H1 (cell line): Measurements from ENCODE around the gene ADGRV1. TPM values are rescaled to one million over a fixed set of nuclear protein-coding genes. Genes with fewer than 3 reads are reported as not detected.

Experiments
- CTCF ChIA-PET: fragments of 300-600 bp; sonication (Branson Sonifier 250); formaldehyde crosslinking; loops from one replicate; lab custom pipeline; 2021; ENCODE audit not compliant: partially characterized antibody; lab: Charles Lee
- POLR2A ChIA-PET: fragments of 300-600 bp; sonication (Branson Sonifier 250); formaldehyde crosslinking; loops from one replicate; lab custom pipeline; 2021; ENCODE audit warnings: inconsistent platforms; ENCODE audit not compliant: partially characterized antibody; lab: Charles Lee
- DNase-seq, 2 experiments: peaks; one replicate each; pipeline versions ENCODE4 v3.0.0 to v3.0.0-alpha.2; 2010 to 2022; ENCODE audit warnings: low spot score in 2 of 2, low read depth in 1 of 2, mixed read lengths in 1 of 2
- FAIRE-seq: peaks from 2 replicates; lab custom pipeline; 2011; peaks lifted over from hg19 to GRCh38; lab: Jason Lieb, UNC
- H2AFZ ChIP-seq: 2 replicates; pipeline ENCODE4 v1.8.1; 2012; ENCODE audit warnings: low read length, inconsistent platforms
- H2AK5ac ChIP-seq: 2 replicates; pipeline ENCODE4 v1.6.1; 2013; ENCODE audit warnings: low read depth, low read length
- H2BK120ac ChIP-seq: replicated peaks from 2 replicates; pipeline ENCODE3; 2013; ENCODE audit warnings: low read depth, low read length, inconsistent platforms
- H2BK12ac ChIP-seq: 2 replicates; pipeline ENCODE4 v1.6.1; 2013; ENCODE audit warnings: low read depth, low read length
- H2BK15ac ChIP-seq: 2 replicates; pipeline ENCODE4 v1.6.1; 2013; ENCODE audit warnings: low read length
- H2BK20ac ChIP-seq: 2 replicates; pipeline ENCODE4 v1.6.1; 2013; ENCODE audit warnings: low read length
- H2BK5ac ChIP-seq: 2 replicates; pipeline ENCODE4 v1.6.1; 2013; ENCODE audit warnings: low read depth, low read length
- H3K14ac ChIP-seq: 2 replicates; pipeline ENCODE4 v1.6.1; 2013; ENCODE audit warnings: inconsistent platforms; ENCODE audit not compliant: insufficient read length
- H3K18ac ChIP-seq: 2 replicates; pipeline ENCODE4 v1.6.1; 2013; ENCODE audit warnings: low read length; ENCODE audit errors: extremely low read depth
- H3K23ac ChIP-seq: 2 replicates; pipeline ENCODE4 v1.6.1; 2013; ENCODE audit warnings: inconsistent platforms; ENCODE audit not compliant: insufficient read length
- H3K23me2 ChIP-seq: 2 replicates; pipeline ENCODE4 v1.6.1; 2013; ENCODE audit warnings: low read depth, low read length
- H3K27ac ChIP-seq: 2 replicates; pipeline ENCODE4 v1.6.1; 2011; ENCODE audit warnings: low read depth, low read length, inconsistent platforms
- H3K27me3 ChIP-seq, 4 experiments: replicated peaks in 1 of 4; 1 replicate in 1 of 4; 2 replicates in 3 of 4; pipeline versions ENCODE4 v1.6.1 to v1.8.1; 2011 to 2013; ENCODE audit warnings: low read length in 3 of 4, mild to moderate bottlenecking in 3 of 4, inconsistent platforms in 2 of 4, mixed read lengths in 2 of 4, moderate library complexity in 1 of 4; ENCODE audit not compliant: control insufficient read depth in 3 of 4, insufficient read depth in 3 of 4; ENCODE audit errors: extremely low read depth in 1 of 4
- H3K36me3 ChIP-seq, 4 experiments: 2 replicates each; pipeline versions ENCODE4 v1.6.1 to v1.8.1; 2011 to 2013; ENCODE audit warnings: mild to moderate bottlenecking in 4 of 4, low read length in 3 of 4, moderate library complexity in 2 of 4, control low read depth in 1 of 4, inconsistent platforms in 1 of 4; ENCODE audit not compliant: insufficient read depth in 4 of 4, control insufficient read depth in 2 of 4
- H3K4ac ChIP-seq: replicated peaks from 2 replicates; pipeline ENCODE3; 2013; ENCODE audit warnings: low read length, low read depth, mixed read lengths, inconsistent platforms; ENCODE audit not compliant: insufficient read length
- H3K4me1 ChIP-seq, 4 experiments: replicated peaks in 1 of 4; 1 replicate in 1 of 4; 2 replicates in 3 of 4; pipeline versions ENCODE4 v1.6.1 to v1.8.1; 2011 to 2013; ENCODE audit warnings: low read length in 3 of 4, inconsistent platforms in 2 of 4, mixed read lengths in 1 of 4; ENCODE audit not compliant: insufficient read depth in 4 of 4, control insufficient read depth in 3 of 4
- H3K4me2 ChIP-seq, 2 experiments: 2 replicates each; pipeline versions ENCODE4 v1.6.1 to v1.8.1; 2011 to 2013; ENCODE audit warnings: low read depth in 2 of 2, low read length in 2 of 2, control low read depth in 1 of 2, inconsistent platforms in 1 of 2, mild to moderate bottlenecking in 1 of 2; ENCODE audit not compliant: insufficient read depth in 1 of 2
- H3K4me3 ChIP-seq, 4 experiments: fragments of 200-600, 300-600 bp in 1 of 4; sonication (generic), shearing (Covaris generic), sonication (Bioruptor Twin) in 1 of 4; 2 replicates each; pipeline versions ENCODE4 v1.5.1 to v1.8.1; 2011 to 2016; ENCODE audit warnings: low read length in 4 of 4, low read depth in 3 of 4, control low read depth in 2 of 4, inconsistent platforms in 2 of 4, mild to moderate bottlenecking in 2 of 4, mixed read lengths in 1 of 4, moderate library complexity in 1 of 4; ENCODE audit not compliant: insufficient read depth in 2 of 4; ENCODE audit errors: extremely low read depth in 1 of 4
- H3K56ac ChIP-seq: replicated peaks from 2 replicates; pipeline ENCODE3; 2013; ENCODE audit warnings: low read depth, mild to moderate bottlenecking, mixed read lengths, low read length, inconsistent platforms; ENCODE audit not compliant: insufficient read length
- H3K79me1 ChIP-seq: 2 replicates; pipeline ENCODE4 v1.6.1; 2013; ENCODE audit warnings: low read depth, low read length, control low read depth
- H3K79me2 ChIP-seq, 2 experiments: 2 replicates each; pipeline versions ENCODE4 v1.6.1 to v1.8.1; 2012 to 2013; ENCODE audit warnings: low read length in 2 of 2, mild to moderate bottlenecking in 2 of 2, inconsistent platforms in 1 of 2; ENCODE audit not compliant: insufficient read depth in 2 of 2, control insufficient read depth in 1 of 2
- H3K9ac ChIP-seq, 4 experiments: replicated peaks in 1 of 4; 1 replicate in 1 of 4; 2 replicates in 3 of 4; pipeline versions ENCODE4 v1.6.1 to v1.8.1; 2011 to 2013; ENCODE audit warnings: low read depth in 3 of 4, low read length in 3 of 4, control low read depth in 2 of 4, mild to moderate bottlenecking in 2 of 4, moderate library complexity in 2 of 4, inconsistent platforms in 1 of 4; ENCODE audit errors: extremely low read depth in 1 of 4
- H3K9me3 ChIP-seq, 2 experiments: 2 replicates each; pipeline versions ENCODE4 v1.6.1 to v1.8.1; 2012 to 2013; ENCODE audit warnings: mild to moderate bottlenecking in 2 of 2, moderate library complexity in 2 of 2, control low read depth in 1 of 2, inconsistent platforms in 1 of 2, low read depth in 1 of 2, low read length in 1 of 2, mixed read lengths in 1 of 2; ENCODE audit not compliant: insufficient read depth in 2 of 2
- H4K20me1 ChIP-seq, 2 experiments: replicated peaks in 1 of 2; 2 replicates each; pipeline versions ENCODE3 to v1.8.1; 2011 to 2013; ENCODE audit warnings: inconsistent platforms in 2 of 2, low read length in 2 of 2, mild to moderate bottlenecking in 1 of 2; ENCODE audit not compliant: insufficient read depth in 2 of 2, control insufficient read depth in 1 of 2
- H4K5ac ChIP-seq: 2 replicates; pipeline ENCODE4 v1.6.1; 2013; ENCODE audit warnings: low read length, low read depth, mixed read lengths, inconsistent platforms; ENCODE audit not compliant: insufficient read length
- H4K8ac ChIP-seq: 2 replicates; pipeline ENCODE4 v1.8.0; 2013; ENCODE audit warnings: mild to moderate bottlenecking, moderate library complexity, low read length, inconsistent platforms; ENCODE audit not compliant: insufficient read depth; ENCODE audit errors: extremely low read depth
- H4K91ac ChIP-seq: replicated peaks from 2 replicates; pipeline ENCODE3; 2013; ENCODE audit warnings: low read length, mixed read lengths, inconsistent platforms; ENCODE audit not compliant: insufficient read length
- CREB1 ChIP-seq: IDR thresholded peaks from 2 replicates; pipeline ENCODE4 v1.6.1; 2012; ENCODE audit warnings: inconsistent platforms
- WGBS, 2 experiments: shearing (Covaris generic) in 1 of 2; methylation state at CpG; one replicate each; pipeline versions ENCODE4 v1.1.6 to v1.1.7; 2013 to 2015; ENCODE audit warnings: low lambda C conversion rate in 2 of 2, mixed read lengths in 2 of 2, inconsistent platforms in 1 of 2, low coverage in 1 of 2, missing lambda C conversion rate in 1 of 2; ENCODE audit not compliant: insufficient replicate concordance in 2 of 2, insufficient coverage in 1 of 2, insufficient read length in 1 of 2; ENCODE audit errors: extremely low coverage in 1 of 2, missing lambda C conversion rate in 1 of 2; 5-methylcytosine and 5-hydroxymethylcytosine counted together
- polyA plus RNA-seq, 7 experiments: library from polyadenylated mRNA; depleted of rRNA in 3 of 7; stranded (reverse) in 5 of 7; unstranded in 2 of 7; fragments of >200 nt in 5 of 7; fragments of 200-250 nt in 2 of 7; gene quantifications; 1 replicate in 5 of 7; 2 replicates in 1 of 7; 4 replicates in 1 of 7; pipeline versions ENCODE4 v1.2.1 to v1.2.3, GENCODE V29; 2011 to 2013; ENCODE audit warnings: missing spikeins in 2 of 7, mixed read lengths in 2 of 7
- total RNA-seq: library from RNA; stranded (reverse); fragmentation: NEBNext Ultra II Directional; extraction: Animal tissue kit (Norgen Biotek cat#: 25700); gene quantifications from 2 replicates; pipeline ENCODE4 v1.2.1, GENCODE V29; 2021
- TF ChIP-seq, protein P1 (sequence below): IDR thresholded peaks from 2 replicates; pipeline ENCODE4 v1.6.1; 2012; ENCODE audit warnings: inconsistent platforms

ADGRV1 gene
- total and polyA plus RNA-seq, 2 of the 8 experiments (the other 6 are each of a cell fraction or from before 2014, with no cell fraction given): 53.1 to 62.2 TPM

DNA sequence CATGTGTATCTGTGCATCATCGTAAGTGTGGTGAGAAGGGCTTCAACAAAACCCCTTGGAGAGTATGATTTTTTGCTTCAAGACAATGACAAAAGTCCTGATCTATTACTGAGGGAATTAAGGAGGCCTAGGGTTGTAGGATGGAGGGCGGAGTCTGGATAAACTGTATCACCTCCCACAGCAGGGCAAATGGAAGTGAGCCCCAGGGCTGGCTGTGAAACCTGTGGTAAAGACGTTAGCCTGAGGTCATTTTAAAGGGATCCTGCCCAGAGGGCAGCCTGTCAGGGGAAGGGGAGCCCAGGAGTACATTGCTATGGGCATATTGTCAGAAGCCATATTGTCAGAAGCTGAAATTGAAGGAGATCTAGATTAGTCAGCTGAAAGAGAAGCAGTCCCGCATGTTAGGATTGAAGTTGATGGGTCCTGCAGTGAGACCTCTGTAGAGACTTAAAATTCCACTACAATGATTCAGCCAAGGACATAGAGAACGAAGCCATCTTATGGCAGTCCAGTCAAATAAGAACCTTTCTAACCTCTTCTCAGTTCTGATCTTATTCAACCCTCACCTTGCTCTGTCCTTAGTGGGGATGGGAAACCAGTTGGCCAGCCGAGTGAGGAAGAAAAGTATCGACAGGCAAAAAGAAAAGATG, 26.9 kb downstream of the ADGRV1 start:
- no peak overlapping the region for H3K56ac ChIP-seq
- CTCF ChIA-PET: interaction anchor here (0.8 to 1.3 kb wide), 2 partner anchors 18 to 21 kb away, joined by 3 to 4 read pairs; no protein-coding TSS in a partner anchor
- no peak for TF ChIP-seq CREB1
- TF ChIP-seq, protein P1, sequence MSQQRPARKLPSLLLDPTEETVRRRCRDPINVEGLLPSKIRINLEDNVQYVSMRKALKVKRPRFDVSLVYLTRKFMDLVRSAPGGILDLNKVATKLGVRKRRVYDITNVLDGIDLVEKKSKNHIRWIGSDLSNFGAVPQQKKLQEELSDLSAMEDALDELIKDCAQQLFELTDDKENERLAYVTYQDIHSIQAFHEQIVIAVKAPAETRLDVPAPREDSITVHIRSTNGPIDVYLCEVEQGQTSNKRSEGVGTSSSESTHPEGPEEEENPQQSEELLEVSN: no peak

More for the DNA sequence above, 26.9 kb downstream of the ADGRV1 start:
- no peak overlapping the region for H2BK12ac ChIP-seq
- H3K9me3 ChIP-seq: no peaks in the 10 kb centered on the region
- H2BK15ac ChIP-seq: no peak overlapping the region
- no peak overlapping the region for H2AFZ ChIP-seq
- no peak for DNase-seq
- peaks cover 0 to 5% (median 2%) of the 10 kb centered on the region in 4 experiments; a peak in 5 of 7 replicates for H3K4me1 ChIP-seq
- POLR2A ChIA-PET: no interaction called here
- no peak overlapping the region for H3K4me2 ChIP-seq
- H3K79me2 ChIP-seq: peaks cover 19 to 100% of the 10 kb centered on the region in 2 experiments
- H3K18ac ChIP-seq: no peak overlapping the region
- no peak overlapping the region for H2AK5ac ChIP-seq
- H3K4ac ChIP-seq: no peak overlapping the region
- H3K36me3 ChIP-seq: no peaks in the 10 kb centered on the region
- FAIRE-seq: no peak
- no peaks in the 10 kb centered on the region for H3K27me3 ChIP-seq
- peaks cover 14% of the 10 kb centered on the region; the same call in 1 of the 2 replicates for H3K79me1 ChIP-seq
- H4K91ac ChIP-seq: no peak overlapping the region
- H3K9ac ChIP-seq: no peak overlapping the region
- no peak overlapping the region for H2BK5ac ChIP-seq
- H4K20me1 ChIP-seq: peaks cover 0 to 7% of the 10 kb centered on the region in 2 experiments
- 88% methylated on average over 7 of the region's 7 CpGs; no CpG with 5 or more reads in 1 of the 2 experiments for WGBS, 2 experiments
- no peak overlapping the region for H4K5ac ChIP-seq
- no peak overlapping the region for H2BK120ac ChIP-seq
- no peak overlapping the region for H3K27ac ChIP-seq
- no peak overlapping the region for H3K23ac ChIP-seq
- no peak overlapping the region for H3K4me3 ChIP-seq
- H3K14ac ChIP-seq: no peak overlapping the region
- no peak overlapping the region for H2BK20ac ChIP-seq
- H3K23me2 ChIP-seq: no peaks in the 10 kb centered on the region; the same call in 1 of the 2 replicates
- no peak overlapping the region for H4K8ac ChIP-seq
